NCI-H460 (cell line): ENCODE measurements around the gene ZNF543. TPM values are rescaled to one million over a fixed set of nuclear protein-coding genes. Genes with fewer than 3 reads are reported as not detected.

ENCODE experiments used
- DNase-seq: peaks from one replicate; pipeline ENCODE4 v3.0.0-alpha.2; 2016; ENCODE audit warnings: low read depth; ENCODE audit errors: extremely low read depth
- total RNA-seq: library from RNA; depleted of rRNA; stranded (reverse); fragments of >200 nt; shearing (Covaris generic); gene quantifications from 2 replicates; pipeline ENCODE4 v1.2.3, GENCODE V29; 2014; rRNA removed

The ZNF543 gene
- total RNA-seq, 1 experiment from 2014 or later = 9.8 TPM

GRCh38 chr19:57377498-57378146, 57.4 kb downstream of the ZNF543 start:
- no peak for DNase-seq

Other genes starting within 250 kb of the ZNF543 start
- not detected in 2 replicates for gene USP29, start 200.5 kb upstream of the ZNF543 start, total RNA-seq
- not detected in 2 replicates for gene ZIM3, start 175.3 kb upstream of the ZNF543 start, total RNA-seq
- not detected in 2 replicates for gene DUXA, start 153.0 kb upstream of the ZNF543 start, total RNA-seq
- gene ZNF264, start 129.0 kb upstream of the ZNF543 start, total RNA-seq = 9.5 and 11.0 TPM in 2 replicates
- not detected in 2 replicates for gene AURKC, start 89.4 kb upstream of the ZNF543 start, total RNA-seq
- 10.0 and 10.1 TPM in 2 replicates for gene ZNF805, start 79.8 kb upstream of the ZNF543 start, total RNA-seq
- gene ZNF460, start 40.0 kb upstream of the ZNF543 start, total RNA-seq = 42.3 and 45.7 TPM in 2 replicates
- gene ZNF304, start 30.8 kb downstream of the ZNF543 start, total RNA-seq = 4.6 and 5.5 TPM in 2 replicates
- 18.0 and 18.3 TPM in 2 replicates for gene TRAPPC2B, start 43.1 kb downstream of the ZNF543 start, total RNA-seq
- 1.6 and 2.8 TPM in 2 replicates for gene ZNF547, start 43.1 kb downstream of the ZNF543 start, total RNA-seq
- gene ZNF548, start 69.4 kb downstream of the ZNF543 start, total RNA-seq = 9.4 and 10.6 TPM in 2 replicates
- gene ZNF17, start 90.7 kb downstream of the ZNF543 start, total RNA-seq = 3.9 and 4.7 TPM in 2 replicates
- gene ZNF749, start 114.9 kb downstream of the ZNF543 start, total RNA-seq = 16.4 and 21.3 TPM in 2 replicates
- 0.17 and 0.22 TPM in 2 replicates for gene VN1R1, start 136.7 kb downstream of the ZNF543 start, total RNA-seq
- gene ZNF772, start 157.1 kb downstream of the ZNF543 start, total RNA-seq = 6.1 and 9.4 TPM in 2 replicates
- 10.7 and 16.1 TPM in 2 replicates for gene ZNF419, start 167.3 kb downstream of the ZNF543 start, total RNA-seq
- 2.7 and 3.0 TPM in 2 replicates for gene ZNF773, start 179.5 kb downstream of the ZNF543 start, total RNA-seq
- 4.1 and 5.9 TPM in 2 replicates for gene ZNF549, start 206.9 kb downstream of the ZNF543 start, total RNA-seq
- gene ZNF550, start 239.4 kb downstream of the ZNF543 start, total RNA-seq = 8.3 and 8.6 TPM in 2 replicates